HEK293 (cell line): ENCODE results near the gene ACADSB.

Experiments
- EGR2 ChIP-seq: fragments of 450-650 bp; formaldehyde crosslinking; IDR thresholded peaks from 2 replicates; pipeline ENCODE4 v1.5.1; 2016; ENCODE audit warnings: low read depth, missing biosample characterization, missing genetic modification characterization
- GLI2 ChIP-seq: fragments of 450-650 bp; formaldehyde crosslinking; IDR thresholded peaks from 2 replicates; pipeline ENCODE4; 2017; ENCODE audit warnings: missing biosample characterization, missing genetic modification characterization, low read depth, borderline replicate concordance
- KLF10 ChIP-seq: fragments of 450-650 bp; IDR thresholded peaks from 2 replicates; pipeline ENCODE4 v1.5.1; 2018; ENCODE audit warnings: missing biosample characterization, mild to moderate bottlenecking, missing genetic modification characterization
- OSR2 ChIP-seq: fragments of 450-650 bp; formaldehyde crosslinking; IDR thresholded peaks from 2 replicates; pipeline ENCODE4 v1.5.1; 2016; ENCODE audit warnings: missing biosample characterization, missing genetic modification characterization
- PATZ1 ChIP-seq: fragments of 450-650 bp; formaldehyde crosslinking; IDR thresholded peaks from 2 replicates; pipeline ENCODE4 v1.5.1; 2016; ENCODE audit warnings: missing biosample characterization, missing genetic modification characterization
- PBX3 ChIP-seq: sonication (generic); formaldehyde crosslinking; IDR thresholded peaks from 2 replicates; pipeline ENCODE4 v1.8.1; 2022; ENCODE audit warnings: mild to moderate bottlenecking, moderate library complexity, missing genetic modification reagents
- REST ChIP-seq: fragments of 450-650 bp; formaldehyde crosslinking; IDR thresholded peaks from 2 replicates; pipeline ENCODE4 v1.5.1; 2016; ENCODE audit warnings: missing biosample characterization, missing genetic modification characterization
- SCRT2 ChIP-seq: fragments of 450-650 bp; formaldehyde crosslinking; IDR thresholded peaks from 2 replicates; pipeline ENCODE4 v1.5.1; 2016; ENCODE audit warnings: missing biosample characterization, missing genetic modification characterization
- ZBTB26 ChIP-seq: fragments of 450-650 bp; formaldehyde crosslinking; optimal IDR thresholded peaks from 2 replicates; pipeline ENCODE3; 2016; ENCODE audit warnings: missing biosample characterization, mild to moderate bottlenecking, missing genetic modification characterization
- ZNF112 ChIP-seq: fragments of 450-650 bp; formaldehyde crosslinking; IDR thresholded peaks from 2 replicates; pipeline ENCODE4 v1.5.0; 2017; ENCODE audit warnings: missing biosample characterization, missing genetic modification characterization
- ZNF248 ChIP-seq: fragments of 450-650 bp; formaldehyde crosslinking; IDR thresholded peaks from 2 replicates; pipeline ENCODE4 v1.5.1; 2017; ENCODE audit warnings: missing biosample characterization, missing genetic modification characterization
- ZNF302 ChIP-seq: fragments of 450-650 bp; formaldehyde crosslinking; IDR thresholded peaks from 2 replicates; pipeline ENCODE4 v1.5.1; 2016; ENCODE audit warnings: missing biosample characterization, missing genetic modification characterization, low read depth
- ZNF354C ChIP-seq: fragments of 450-650 bp; formaldehyde crosslinking; IDR thresholded peaks from 2 replicates; pipeline ENCODE4 v1.5.1; 2016; ENCODE audit warnings: missing biosample characterization, missing genetic modification characterization, low read depth, borderline replicate concordance
- ZNF416 ChIP-seq: fragments of 450-650 bp; formaldehyde crosslinking; IDR thresholded peaks from 2 replicates; pipeline ENCODE4 v1.5.1; 2016; ENCODE audit warnings: missing biosample characterization, missing genetic modification characterization
- ZNF433 ChIP-seq: fragments of 450-650 bp; formaldehyde crosslinking; IDR thresholded peaks from 2 replicates; pipeline ENCODE4 v1.5.1; 2016; ENCODE audit warnings: missing biosample characterization, missing genetic modification characterization, low read depth
- ZNF488 ChIP-seq: fragments of 450-650 bp; formaldehyde crosslinking; IDR thresholded peaks from 2 replicates; pipeline ENCODE4 v1.5.1; 2016; ENCODE audit warnings: missing biosample characterization, missing genetic modification characterization
- ZNF501 ChIP-seq: fragments of 450-650 bp; formaldehyde crosslinking; IDR thresholded peaks from 2 replicates; pipeline ENCODE4 v1.5.1; 2016; ENCODE audit warnings: missing biosample characterization, missing genetic modification characterization
- ZNF560 ChIP-seq: fragments of 450-650 bp; formaldehyde crosslinking; IDR thresholded peaks from 2 replicates; pipeline ENCODE4 v1.5.1; 2017; ENCODE audit warnings: missing biosample characterization, missing genetic modification characterization, borderline replicate concordance
- ZNF660 ChIP-seq: fragments of 450-650 bp; IDR thresholded peaks from 2 replicates; pipeline ENCODE4 v1.5.1; 2018; ENCODE audit warnings: missing biosample characterization, mild to moderate bottlenecking, missing genetic modification characterization
- ZNF791 ChIP-seq: fragments of 450-650 bp; formaldehyde crosslinking; IDR thresholded peaks from 2 replicates; pipeline ENCODE4 v1.5.1; 2016; ENCODE audit warnings: missing biosample characterization, missing genetic modification characterization
- ZSCAN23 ChIP-seq: fragments of 450-650 bp; formaldehyde crosslinking; IDR thresholded peaks from 2 replicates; pipeline ENCODE4 v1.5.1; 2016; ENCODE audit warnings: missing biosample characterization, missing genetic modification characterization

ACADSB gene

GRCh38 chr10:122980209-122981065 lies 28.4 kb upstream of the ACADSB start, which contains the start of gene PSTK (continued):
- TF ChIP-seq ZNF488 (tag by site-specific recombination) (no peak), SCRT2 (peak; percentile 50), ZNF433 (no peak), ZNF302 (tag by site-specific recombination) (no peak), ZNF791 (tag by site-specific recombination) (no peak), ZNF248 (tag by site-specific recombination) (no peak), KLF10 (tag by site-specific recombination) (peak; percentile 46; the same call in 1 of the 2 replicates), ZNF660 (tag by site-specific recombination) (peak; percentile 79; the same call in 1 of the 2 replicates), ZNF501 (tag by site-specific recombination) (peak; percentile 98), REST (tag by site-specific recombination) (no peak; the same call in 1 of the 2 replicates), ZNF112 (tag by site-specific recombination) (no peak), PBX3 (CRISPR knock-in tag) (peak; percentile 77; the same call in 1 of the 2 replicates), EGR2 (tag by site-specific recombination) (0 out of 2 replicates have a peak, but pooled peaks have one; percentile 30), ZNF560 (tag by site-specific recombination) (no peak), GLI2 (tag by site-specific recombination) (no peak), PATZ1 (0 out of 2 replicates have a peak, but pooled peaks have one; percentile 62), OSR2 (peak; percentile 33; the same call in 1 of the 2 replicates), ZBTB26 (tag by site-specific recombination) (peak; percentile 98), ZSCAN23 (tag by site-specific recombination) (peak; percentile 41; the same call in 1 of the 2 replicates), ZNF354C (no peak), ZNF416 (tag by site-specific recombination) (no peak)
